Measurements from ENCODE around the gene SEPTIN10.

GRCh38 chr2:109619032-109619615 is 5.4 kb upstream of the SEPTIN10 start:
- TF ChIP-seq, protein P1, sequence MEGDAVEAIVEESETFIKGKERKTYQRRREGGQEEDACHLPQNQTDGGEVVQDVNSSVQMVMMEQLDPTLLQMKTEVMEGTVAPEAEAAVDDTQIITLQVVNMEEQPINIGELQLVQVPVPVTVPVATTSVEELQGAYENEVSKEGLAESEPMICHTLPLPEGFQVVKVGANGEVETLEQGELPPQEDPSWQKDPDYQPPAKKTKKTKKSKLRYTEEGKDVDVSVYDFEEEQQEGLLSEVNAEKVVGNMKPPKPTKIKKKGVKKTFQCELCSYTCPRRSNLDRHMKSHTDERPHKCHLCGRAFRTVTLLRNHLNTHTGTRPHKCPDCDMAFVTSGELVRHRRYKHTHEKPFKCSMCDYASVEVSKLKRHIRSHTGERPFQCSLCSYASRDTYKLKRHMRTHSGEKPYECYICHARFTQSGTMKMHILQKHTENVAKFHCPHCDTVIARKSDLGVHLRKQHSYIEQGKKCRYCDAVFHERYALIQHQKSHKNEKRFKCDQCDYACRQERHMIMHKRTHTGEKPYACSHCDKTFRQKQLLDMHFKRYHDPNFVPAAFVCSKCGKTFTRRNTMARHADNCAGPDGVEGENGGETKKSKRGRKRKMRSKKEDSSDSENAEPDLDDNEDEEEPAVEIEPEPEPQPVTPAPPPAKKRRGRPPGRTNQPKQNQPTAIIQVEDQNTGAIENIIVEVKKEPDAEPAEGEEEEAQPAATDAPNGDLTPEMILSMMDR (conservative IDR thresholded peaks at IDR 0.05; ENCODE audit: low read length): no peak
- TF ChIP-seq EZH2phosphoT487 (IDR thresholded peaks at IDR 0.05; ENCODE audit: borderline replicate concordance): no peak

Measured in Loucy (cell line).